GM20431 (cell line): Measurements from ENCODE around the gene MTUS2.
"Not testable (repeated sequence)": the region's sequence is repeated elsewhere in the genome, so short reads cannot be mapped to it uniquely, and the experiment has no call there.

Experiments used
- in situ Hi-C: fragments of 300-500 bp; cut with MseI, MboI; formaldehyde crosslinking; loops from one replicate; pipeline ENCODE4 v1.15.0; 2020; ENCODE audit warnings: low sequenced_read_pairs; ENCODE audit not compliant: unreplicated experiment

The MTUS2 gene

DNA sequence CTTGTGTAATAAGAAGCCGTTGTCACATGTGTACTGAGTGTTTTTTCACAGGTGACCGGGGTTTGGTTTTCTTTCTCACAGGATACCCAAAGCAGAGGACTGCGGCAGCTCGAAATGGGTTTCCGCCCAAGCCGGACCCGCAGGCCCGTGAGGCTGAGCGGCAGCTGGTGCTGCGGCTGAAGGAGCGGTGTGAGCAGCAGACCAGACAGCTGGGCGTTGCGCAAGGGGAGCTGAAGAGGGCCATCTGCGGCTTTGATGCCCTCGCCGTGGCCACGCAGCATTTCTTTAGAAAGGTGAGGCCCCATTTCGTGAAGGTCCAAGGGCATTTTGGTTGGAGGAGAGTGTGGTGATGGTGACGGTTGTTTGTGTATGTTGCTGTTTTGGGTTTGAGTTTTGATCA lies 539.0 kb downstream of the MTUS2 start:
- in situ Hi-C loops, result loop anchor here (25.0 kb wide), 1 partner anchor 272 kb away; no protein-coding TSS in a partner anchor

DNA sequence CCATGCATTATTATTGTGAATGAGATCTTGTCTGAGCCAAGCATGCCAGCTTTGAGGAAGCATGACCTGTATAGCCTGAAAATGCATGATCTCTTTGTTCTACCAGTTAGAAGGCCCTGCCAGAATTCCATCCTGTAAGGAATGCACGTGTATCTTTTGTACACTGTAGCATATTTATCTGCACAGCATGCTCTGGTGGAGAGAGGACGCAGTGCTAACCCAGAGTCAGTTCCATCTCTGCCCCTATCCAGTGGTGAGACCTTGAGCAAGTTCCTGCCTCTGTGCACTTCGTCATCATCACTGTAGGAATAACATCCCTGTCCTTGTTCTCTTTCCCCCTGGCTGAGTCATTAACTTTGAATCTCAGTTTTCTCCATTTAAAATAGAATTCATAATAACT lies 541.6 kb downstream of the MTUS2 start:
- in situ Hi-C loops, result loop anchor here (25.0 kb wide), 1 partner anchor 274 kb away; no protein-coding TSS in a partner anchor

DNA sequence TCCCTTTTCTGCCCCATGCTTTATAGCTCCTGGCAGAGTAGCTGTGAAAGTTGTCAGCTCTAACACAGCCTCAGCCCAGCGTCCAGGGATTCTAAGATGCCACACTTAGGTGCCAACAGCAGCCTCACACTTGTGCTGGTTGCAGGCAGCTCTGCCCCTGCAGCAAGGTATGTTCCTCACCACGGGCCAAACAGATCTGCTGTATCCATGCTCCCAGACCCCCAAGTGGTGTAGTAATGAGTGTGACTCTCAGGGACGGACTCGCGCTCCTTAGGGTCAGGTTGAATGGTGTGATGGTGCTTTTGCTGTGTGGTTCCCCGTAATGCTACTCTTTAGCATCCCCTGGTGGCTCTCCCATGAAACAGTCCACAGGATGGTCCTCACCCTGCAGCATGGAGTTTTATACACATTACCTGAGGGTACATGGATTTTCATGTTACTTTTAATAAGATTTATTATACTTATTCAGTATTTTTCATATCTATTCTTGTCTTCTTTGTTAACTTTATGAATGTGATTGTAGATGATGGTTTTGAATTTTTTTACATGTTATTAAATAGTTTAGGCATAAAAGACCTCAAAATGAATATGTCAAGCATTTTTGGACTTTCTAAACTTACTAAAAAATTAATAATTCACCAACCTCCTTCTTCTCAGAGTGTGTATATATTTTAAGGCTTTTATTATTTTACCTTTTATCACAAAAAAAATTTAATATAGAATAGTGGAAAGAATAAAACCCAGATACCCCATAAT lies 542.9 kb downstream of the MTUS2 start:
- in situ Hi-C loops, result loop anchor here (25.0 kb wide), 1 partner anchor 276 kb away; no protein-coding TSS in a partner anchor

DNA sequence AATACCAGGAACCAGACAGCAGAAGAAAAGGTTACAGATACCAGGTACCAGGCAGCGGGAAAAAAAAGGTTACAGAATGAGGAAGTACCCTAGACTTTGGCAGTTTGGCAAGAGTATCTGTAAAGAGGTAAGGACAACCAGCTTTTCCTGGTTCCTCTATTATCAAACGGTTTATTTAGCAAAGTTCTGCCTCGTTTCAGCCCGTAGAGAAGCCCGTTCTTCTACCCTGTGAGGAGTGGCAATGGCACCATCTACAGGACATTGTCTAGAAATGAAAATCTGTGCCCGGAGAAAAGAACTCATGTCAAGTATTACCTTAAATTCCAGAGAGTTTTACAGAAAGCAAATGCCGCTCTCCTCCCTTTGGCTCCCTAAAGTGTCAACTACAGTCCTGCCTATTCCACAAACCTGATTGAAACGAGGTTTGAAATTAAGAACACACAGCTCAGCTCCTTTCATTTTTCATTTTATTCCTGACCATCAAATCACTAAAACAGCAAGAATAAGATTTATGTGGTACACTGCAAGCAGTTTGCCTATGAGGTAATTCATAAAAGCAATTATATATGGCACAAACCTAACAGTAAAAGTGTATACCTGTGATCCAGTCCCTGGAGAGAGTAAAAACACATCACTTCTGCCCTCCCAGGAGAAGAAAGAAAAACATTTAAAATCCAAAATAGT lies 549.1 kb downstream of the MTUS2 start:
- in situ Hi-C loops, result loop anchor here (25.0 kb wide), 1 partner anchor 282 kb away; no protein-coding TSS in a partner anchor

DNA sequence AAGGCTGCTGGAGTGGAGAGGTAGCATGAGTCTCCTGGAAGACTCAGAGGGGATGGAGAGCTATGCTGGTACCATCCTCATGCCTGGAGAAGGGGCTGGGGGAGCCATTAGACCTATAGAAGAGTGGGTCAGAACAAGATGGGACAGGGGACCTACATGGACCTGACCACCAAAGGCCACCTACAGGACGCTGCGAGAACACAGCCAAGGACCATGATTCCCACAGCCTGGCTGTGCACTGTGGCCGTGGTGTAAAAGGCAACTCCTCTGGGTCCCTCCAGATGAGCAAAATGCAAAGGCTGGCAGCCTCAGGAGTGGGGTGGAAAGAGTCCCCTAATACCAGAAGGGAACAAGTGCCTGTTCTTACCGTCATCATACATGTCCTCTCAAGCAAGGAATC lies 559.1 kb downstream of the MTUS2 start:
- in situ Hi-C loops, result no loop called here

DNA sequence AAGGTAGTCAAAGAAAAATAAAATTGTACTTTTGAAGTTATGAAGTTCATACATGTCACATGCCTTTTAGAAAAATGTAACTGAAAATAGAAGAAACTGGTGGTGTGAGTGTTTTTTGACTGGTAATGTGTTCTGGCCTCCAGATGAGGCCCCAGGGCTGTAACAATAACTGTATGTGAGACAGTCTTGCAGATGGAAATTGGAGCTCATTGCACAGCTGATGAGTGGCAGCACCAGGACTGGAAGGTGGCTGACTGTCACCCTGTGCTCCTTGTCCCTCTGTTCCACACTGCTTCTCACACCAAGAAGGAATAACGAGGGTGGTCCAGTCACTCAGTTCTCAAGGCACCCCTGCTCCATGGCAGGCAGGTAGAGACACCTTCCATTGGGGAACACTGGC lies 559.7 kb downstream of the MTUS2 start:
- in situ Hi-C loops, result no loop called here

DNA sequence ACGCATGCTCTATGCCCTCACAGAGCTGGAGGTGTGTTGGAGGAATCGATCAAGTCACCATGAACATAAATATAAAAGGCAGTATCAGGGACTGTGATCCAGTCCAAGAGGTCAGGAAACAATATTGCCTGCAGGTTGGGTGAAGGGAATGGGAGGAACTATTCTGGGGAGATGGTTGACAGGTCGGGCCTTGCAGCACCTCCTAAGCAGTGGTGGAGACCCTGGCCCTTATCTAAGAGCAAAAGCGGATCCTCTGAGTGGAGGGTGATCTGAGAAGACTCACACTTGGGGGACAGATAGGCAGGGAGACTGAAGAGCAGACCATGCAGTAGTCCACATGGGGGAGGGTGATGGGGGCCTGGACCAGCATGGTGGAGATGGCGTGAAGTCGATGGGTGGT lies 561.9 kb downstream of the MTUS2 start:
- in situ Hi-C loops, result no loop called here

DNA sequence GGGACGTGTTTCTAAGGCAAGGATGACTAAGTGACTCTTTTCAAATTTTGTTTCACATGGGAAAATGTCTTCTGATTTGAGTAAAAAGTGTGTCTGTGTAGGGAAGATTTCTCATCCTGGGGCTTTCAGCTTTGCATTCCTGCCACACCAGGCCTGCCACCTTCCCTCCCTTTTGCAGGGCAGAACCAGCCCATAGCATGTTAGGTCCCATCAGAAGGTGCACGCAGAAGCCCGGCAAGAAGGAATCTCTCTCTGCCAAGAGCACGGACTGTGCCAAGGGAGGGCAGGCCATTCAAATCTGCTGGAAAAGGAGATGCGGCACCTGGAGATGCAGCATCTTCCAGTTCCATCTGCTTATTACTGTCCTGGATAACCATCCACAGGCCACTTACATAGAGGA lies 563.3 kb downstream of the MTUS2 start:
- in situ Hi-C loops, result no loop called here

DNA sequence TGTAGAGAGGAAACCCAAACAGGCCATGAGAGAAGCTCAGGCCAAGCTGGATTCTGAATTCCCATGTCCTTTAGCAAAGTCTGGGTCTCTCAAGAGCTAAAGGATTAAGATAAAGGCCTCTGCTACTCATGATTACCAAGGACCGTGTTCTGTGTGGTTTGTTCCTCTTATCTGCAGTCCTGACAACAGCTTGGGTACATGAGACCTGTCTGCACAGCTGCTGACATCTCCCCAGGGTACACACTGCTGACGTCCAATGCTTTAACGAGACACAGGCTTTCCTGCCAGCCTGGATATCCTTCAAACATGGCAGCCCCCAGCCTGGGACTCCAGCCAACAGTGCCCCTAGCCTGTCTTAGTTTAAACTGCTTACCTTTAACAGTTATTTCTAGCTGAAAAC lies 564.3 kb downstream of the MTUS2 start:
- in situ Hi-C loops, result no loop called here

DNA sequence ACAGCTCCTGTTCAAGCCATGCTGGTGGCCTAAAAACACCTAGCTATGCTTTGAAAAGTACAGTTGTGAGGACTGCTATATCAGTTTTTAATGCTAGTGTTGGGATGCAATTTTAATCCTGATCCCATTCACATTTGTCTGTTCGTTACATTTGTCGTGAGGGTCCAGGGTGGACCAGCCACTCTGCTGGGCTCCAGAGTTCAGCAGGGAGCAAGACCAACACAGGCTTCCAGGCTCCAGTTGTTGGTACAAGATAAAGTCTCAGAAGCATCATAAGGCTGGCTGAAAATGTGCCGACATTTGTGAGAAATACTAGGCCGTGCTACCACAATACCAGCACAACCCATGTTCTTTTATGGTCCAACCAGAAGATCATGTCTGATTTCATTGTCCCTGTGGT lies 564.7 kb downstream of the MTUS2 start:
- in situ Hi-C loops, result no loop called here

DNA sequence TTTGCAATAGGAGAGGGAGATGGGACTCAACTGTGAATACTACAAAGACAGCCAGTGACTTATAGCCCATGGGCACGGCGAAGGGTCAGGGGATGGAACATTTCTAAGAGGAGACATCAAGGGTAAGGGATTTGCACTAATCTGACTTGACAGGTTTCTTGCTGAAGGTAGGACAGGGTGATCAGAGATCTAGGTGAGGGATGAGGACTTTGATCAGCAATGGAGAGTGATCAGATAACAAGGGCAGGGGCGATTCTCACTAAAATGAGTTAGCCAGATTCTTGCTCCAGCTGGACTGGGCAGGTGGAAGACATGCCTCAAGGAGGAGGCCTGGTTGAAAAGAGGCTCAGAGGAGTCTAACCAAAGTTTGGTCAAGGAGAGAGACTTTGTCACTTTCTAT lies 566.1 kb downstream of the MTUS2 start:
- in situ Hi-C loops, result no loop called here

DNA sequence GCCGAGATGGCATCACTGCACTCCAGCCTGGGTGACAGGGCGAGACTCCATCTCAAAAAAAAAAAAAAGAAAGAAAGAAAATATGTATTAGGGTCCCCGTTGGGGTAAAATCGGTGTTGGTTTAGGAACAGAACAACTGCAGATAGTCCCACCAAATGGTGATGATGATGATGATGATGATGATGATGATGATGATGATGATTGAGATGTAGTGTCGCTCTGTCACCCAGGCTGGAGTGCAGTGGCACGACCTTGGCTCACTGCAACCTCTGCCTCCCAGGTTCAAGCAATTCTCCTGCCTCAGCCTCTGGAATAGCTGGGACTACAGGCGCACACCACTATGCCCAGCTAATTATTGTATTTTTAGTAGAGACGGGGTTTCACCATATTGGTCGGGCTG lies 570.5 kb downstream of the MTUS2 start:
- in situ Hi-C loops, result not testable (repeated sequence)

DNA sequence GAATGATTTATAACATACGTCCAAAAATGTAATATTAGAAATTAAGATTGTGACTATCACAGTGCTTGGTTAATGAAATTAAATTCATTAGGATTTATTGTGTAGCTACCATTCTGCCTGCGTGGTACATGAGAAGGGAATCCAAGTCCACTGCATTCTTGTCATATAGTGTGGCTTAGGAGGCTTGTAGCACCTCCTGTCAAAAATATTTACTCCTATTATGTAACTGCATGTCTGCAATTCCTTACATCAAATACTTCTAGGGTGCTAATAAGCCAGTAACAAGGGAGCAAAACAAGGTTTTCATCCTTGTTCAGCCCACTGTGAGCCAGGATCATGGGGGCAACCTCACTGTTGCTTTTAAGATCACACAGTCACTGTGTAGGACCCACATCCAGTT lies 576.3 kb downstream of the MTUS2 start:
- in situ Hi-C loops, result no loop called here

DNA sequence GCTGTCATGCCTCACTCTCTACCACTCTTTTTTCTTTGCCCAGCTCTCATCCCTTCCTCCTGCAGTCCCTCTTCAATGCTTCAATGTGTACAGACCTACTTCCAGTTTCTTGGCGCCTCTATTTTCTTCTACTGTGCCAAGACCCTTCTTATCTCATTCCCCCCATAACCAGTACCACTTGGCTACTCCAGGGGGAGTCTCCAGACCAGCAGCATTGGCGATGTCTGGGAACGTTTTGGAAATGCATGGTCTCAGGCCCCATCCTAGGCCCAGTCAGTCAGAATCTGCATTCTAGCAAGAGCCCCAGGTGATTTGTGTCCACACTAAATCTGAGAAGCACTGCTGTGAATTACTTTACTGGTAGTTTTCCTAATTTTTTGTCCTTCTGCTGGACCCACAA lies 577.1 kb downstream of the MTUS2 start:
- in situ Hi-C loops, result no loop called here

DNA sequence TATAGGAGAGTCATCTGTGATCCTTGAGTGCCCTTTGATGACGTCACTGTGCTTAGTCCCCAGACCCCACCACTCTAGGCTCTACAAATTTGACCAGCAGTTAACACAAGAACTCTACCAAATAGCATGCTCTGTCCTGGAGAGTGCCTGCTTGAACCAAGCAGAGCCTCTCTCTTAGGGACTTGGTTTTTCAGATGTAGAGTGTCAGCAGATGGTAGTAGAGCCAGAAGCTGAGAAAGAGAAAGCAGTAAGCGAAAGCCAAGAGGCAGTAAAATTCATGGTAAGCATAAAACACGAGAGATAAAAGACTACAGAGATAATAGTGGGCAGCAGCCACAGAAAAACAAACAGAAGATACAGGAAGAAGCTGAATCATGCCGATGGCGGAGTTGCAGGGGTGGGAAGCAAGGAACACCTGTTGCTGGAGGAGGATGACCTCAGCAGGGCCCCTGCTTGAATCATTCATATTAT lies 582.1 kb downstream of the MTUS2 start:
- in situ Hi-C loops, result no loop called here

DNA sequence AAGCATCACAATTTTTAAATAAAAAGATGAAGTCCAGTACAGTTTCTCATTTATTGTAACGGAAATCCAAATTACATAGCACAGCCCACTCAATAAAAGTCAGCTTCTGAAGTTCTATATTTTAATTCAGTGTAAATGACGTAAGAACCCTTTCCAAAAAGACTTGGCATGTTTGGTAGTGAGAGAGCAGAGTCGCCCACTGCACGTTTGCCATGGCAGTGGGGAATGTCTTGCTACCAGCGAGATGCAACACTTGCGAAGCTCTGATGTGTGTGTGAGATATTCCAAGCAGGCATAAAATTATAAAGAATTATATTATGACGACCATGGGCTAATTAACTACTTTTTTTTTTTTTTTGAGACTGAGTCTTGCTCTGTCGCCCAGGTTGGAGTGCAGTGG lies 585.3 kb downstream of the MTUS2 start:
- in situ Hi-C loops, result no loop called here

DNA sequence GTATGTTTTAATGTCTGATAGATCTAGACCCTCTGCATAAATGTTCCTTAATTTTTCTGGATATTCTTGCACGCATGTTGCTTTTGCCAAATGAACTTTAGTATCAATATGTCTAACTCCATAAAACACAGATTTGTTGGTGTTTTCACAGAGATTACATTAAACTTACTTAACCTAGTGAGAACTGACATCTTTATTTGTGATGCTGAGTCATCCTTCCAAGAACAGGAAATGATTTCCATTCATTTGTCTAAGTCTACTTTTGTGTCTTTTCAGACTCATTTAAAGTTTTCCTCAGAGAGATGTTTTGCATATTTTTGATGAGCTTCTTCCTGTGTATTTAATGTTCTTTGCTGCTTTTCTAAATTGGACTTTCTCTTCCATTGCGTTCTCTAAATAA lies 591.3 kb downstream of the MTUS2 start:
- in situ Hi-C loops, result no loop called here

DNA sequence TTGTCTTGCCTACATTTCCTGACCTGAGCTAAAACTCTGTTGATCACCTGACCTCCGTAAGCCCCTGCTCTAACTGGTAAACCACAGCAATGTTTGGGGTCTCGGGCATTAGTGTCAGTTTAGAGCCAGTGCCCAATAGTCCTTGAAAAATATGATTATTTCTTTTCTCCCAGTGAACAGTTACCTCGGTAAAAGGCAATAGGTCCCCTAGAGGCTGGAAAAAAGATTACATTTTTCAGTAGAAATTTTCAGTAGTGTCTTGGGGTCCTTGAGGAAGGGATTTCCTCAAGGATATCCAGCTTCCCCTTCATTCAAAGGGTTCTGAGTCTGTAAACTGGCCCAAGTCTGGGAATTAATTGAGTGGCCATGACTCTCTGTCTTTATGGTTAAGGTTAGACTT lies 597.9 kb downstream of the MTUS2 start:
- in situ Hi-C loops, result no loop called here

DNA sequence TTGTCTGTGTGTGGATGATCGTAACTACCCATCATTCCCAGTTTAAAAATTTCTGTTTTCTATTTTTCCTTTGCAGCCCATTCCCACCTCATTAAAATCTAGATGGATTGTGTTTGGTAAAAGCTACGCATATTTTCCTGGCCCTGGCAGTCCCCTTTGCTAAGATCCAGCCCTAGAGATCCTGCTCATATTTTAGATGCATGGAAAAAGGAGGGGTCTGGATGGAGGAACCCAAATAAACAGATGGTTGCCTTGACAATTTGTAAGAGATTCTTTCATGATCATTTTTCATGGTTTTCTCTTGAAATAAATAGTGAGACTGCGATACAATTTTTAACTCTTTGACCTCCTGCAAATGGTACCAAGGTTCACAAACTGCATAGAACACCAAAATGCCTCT lies 601.0 kb downstream of the MTUS2 start:
- in situ Hi-C loops, result no loop called here

DNA sequence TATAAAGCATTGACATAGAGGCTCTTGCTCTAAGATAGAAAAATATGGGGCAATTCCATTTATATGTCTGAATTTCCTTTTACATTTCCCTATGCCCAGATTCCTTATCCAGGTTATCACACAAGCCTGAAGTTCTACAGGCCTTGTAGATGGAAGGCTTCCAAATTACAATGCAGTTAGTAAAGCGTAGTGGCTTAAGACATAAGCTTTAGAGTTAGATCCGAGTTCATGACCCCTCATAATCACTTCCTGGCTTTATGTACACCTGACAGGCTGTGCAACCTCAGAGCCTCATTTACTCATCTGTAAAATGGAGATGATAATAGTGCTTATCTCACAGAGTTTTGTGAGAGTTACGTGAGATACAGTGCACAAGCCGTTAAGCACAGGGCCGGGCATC lies 601.9 kb downstream of the MTUS2 start:
- in situ Hi-C loops, result no loop called here

DNA sequence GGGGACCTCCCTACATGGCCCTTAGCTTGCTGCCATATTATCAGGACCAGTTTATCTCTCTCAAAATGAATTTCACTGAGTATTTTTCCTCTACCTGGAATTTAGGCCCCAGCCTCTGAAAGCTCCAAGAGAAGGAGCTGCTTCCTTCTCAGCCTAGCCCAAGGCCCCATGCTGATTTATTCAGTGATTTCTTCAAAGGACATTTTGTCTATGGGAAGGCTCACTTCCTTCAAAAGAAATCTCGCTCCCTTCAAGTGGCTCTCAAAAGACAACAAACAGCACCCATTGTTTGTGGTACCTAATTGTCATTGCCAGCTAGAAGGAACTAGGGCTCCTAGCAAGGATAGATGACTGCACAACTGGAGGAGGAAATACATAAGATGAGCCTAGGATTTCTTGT lies 602.9 kb downstream of the MTUS2 start:
- in situ Hi-C loops, result no loop called here

DNA sequence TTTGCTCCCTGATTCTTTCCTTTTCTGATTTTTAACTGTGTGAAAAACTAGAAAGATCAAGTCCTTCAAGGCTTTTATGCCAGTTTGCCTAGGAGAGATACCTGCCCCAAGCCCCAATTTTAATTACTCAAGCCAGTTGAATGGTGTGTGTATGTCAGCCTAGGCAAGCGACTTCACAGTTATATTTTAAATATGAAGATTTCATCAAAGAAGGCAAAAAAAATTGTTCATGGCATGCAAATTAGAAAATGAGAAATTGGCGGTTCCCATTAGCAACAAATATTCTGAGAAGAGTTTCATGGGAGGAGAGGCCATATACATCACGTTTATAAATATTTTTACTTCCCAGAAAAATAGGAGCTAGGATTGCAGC lies 607.8 kb downstream of the MTUS2 start:
- in situ Hi-C loops, result no loop called here
